Measurements from ENCODE around the gene EIF5B.

The EIF5B gene

DNA sequence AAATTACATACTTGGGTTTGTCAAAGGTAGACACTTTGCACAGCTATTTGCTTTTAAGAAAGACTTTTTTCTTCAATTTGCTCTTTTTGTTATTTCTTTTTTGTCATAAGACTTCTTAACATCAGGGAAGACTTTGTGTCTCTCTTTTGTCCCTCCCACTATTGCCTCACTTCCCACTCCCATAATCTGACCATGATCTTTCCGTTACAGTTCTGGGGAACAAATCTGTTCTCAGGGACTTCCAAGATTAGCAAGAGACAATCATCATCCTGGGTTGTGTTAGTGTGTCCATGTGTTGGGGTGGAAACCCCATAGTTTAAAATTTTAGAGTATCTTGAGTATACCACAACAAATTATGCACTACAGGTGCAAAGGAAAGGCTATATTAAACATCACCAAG is 77.4 kb downstream of the EIF5B start:
- Histone ChIP-seq H2AK5ac (ENCODE audit: low read length, severe bottlenecking) (no peak overlapping the region), H4K91ac (ENCODE audit: low read length) (no peak overlapping the region), H3K9ac (ENCODE audit: low read length) (no peak overlapping the region), H2BK15ac (ENCODE audit: low read depth, poor library complexity, severe bottlenecking) (no peak overlapping the region), H3K4me2 (ENCODE audit: low read length, poor library complexity, severe bottlenecking) (no peak overlapping the region), H3K4me1 (ENCODE audit: control insufficient read depth, insufficient read depth, low read depth, low read length) (peaks cover 5% of the 10 kb centered on the region), H3K27ac (ENCODE audit: low read length, poor library complexity, severe bottlenecking) (no peak overlapping the region), H3K27me3 (ENCODE audit: control insufficient read depth in 1 of 2, insufficient read depth in 1 of 2, low read length in 2 of 2) (no peaks in the 10 kb centered on the region), H3K4me3 (ENCODE audit: insufficient read depth in 1 of 2, low read depth in 1 of 2, low read length in 2 of 2) (no peak overlapping the region), H3K36me3 (ENCODE audit: control insufficient read depth in 1 of 2, insufficient read depth in 2 of 2, low read depth in 1 of 2, low read length in 2 of 2) (peaks cover 25 to 89% of the 10 kb centered on the region in 2 experiments), H2BK5ac (ENCODE audit: low read depth, low read length, poor library complexity, severe bottlenecking) (no peak overlapping the region), H2BK120ac (ENCODE audit: low read depth, low read length) (no peak overlapping the region), H2AFZ (ENCODE audit: low read depth, low read length) (no peak overlapping the region), H3K23ac (ENCODE audit: low read length in 2 of 2) (no peak overlapping the region), H3K18ac (ENCODE audit: low read depth in 1 of 2, low read length in 2 of 2) (no peak overlapping the region), H4K8ac (ENCODE audit: low read length) (no peak overlapping the region), H3K4ac (ENCODE audit: low read depth in 1 of 2, low read length in 2 of 2) (no peak overlapping the region), H3K79me1 (replicated peaks; ENCODE audit: low read length, poor library complexity, severe bottlenecking) (peaks cover 16% of the 10 kb centered on the region), H3K9me3 (ENCODE audit: control insufficient read depth, low read length) (no peaks in the 10 kb centered on the region), H3K14ac (ENCODE audit: low read length in 2 of 2) (no peak overlapping the region), H2BK12ac (ENCODE audit: low read length in 2 of 2) (no peak overlapping the region)
- DNase-seq: no peak
- WGBS: no CpG with 5 or more reads among the region's 1 CpG

DNA sequence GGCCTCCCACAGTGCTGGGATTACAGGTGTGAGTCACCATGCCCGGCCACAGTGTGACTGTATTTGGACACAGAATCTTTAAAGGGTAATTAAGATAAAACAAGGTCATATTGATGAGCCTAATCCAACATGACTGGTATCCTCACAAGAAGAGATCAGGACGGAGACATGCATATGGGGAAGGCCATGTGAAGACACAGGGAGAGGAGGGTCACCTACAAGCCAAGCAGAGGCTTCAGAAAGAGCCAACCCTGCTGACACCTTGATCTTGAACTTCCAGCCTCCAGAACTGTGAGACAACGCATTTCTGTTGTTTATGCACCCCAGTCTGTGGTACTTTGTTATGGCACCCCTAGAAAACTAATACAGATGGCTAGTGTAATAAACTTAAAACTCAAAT is 80.2 kb downstream of the EIF5B start:
- no peak overlapping the region for H3K9ac ChIP-seq (ENCODE audit: low read length)
- H3K9me3 ChIP-seq (ENCODE audit: control insufficient read depth, low read length): no peaks in the 10 kb centered on the region
- no peak overlapping the region for H2BK15ac ChIP-seq (ENCODE audit: low read depth, poor library complexity, severe bottlenecking)
- H2BK120ac ChIP-seq (ENCODE audit: low read depth, low read length): no peak overlapping the region
- no peak overlapping the region for H4K8ac ChIP-seq (ENCODE audit: low read length)
- no peak overlapping the region for H2AK5ac ChIP-seq (ENCODE audit: low read length, severe bottlenecking)
- no peak overlapping the region for H3K23ac ChIP-seq (ENCODE audit: low read length in 2 of 2)
- H3K18ac ChIP-seq (ENCODE audit: low read depth in 1 of 2, low read length in 2 of 2): no peak overlapping the region
- H3K4ac ChIP-seq (ENCODE audit: low read depth in 1 of 2, low read length in 2 of 2): no peak overlapping the region
- H3K14ac ChIP-seq (ENCODE audit: low read length in 2 of 2): no peak overlapping the region
- H3K4me3 ChIP-seq (ENCODE audit: insufficient read depth in 1 of 2, low read depth in 1 of 2, low read length in 2 of 2): no peak overlapping the region
- no peak overlapping the region for H3K27ac ChIP-seq (ENCODE audit: low read length, poor library complexity, severe bottlenecking)
- no peak overlapping the region for H2AFZ ChIP-seq (ENCODE audit: low read depth, low read length)
- WGBS: 95% methylated on average over 3 of the region's 3 CpGs
- peaks cover 14% of the 10 kb centered on the region for H3K79me1 ChIP-seq (replicated peaks; ENCODE audit: low read length, poor library complexity, severe bottlenecking)
- H3K4me2 ChIP-seq (ENCODE audit: low read length, poor library complexity, severe bottlenecking): no peak overlapping the region
- H4K91ac ChIP-seq (ENCODE audit: low read length): no peak overlapping the region
- peaks cover 15 to 85% of the 10 kb centered on the region in 2 experiments for H3K36me3 ChIP-seq (ENCODE audit: control insufficient read depth in 1 of 2, insufficient read depth in 2 of 2, low read depth in 1 of 2, low read length in 2 of 2)
- no peak overlapping the region for H2BK5ac ChIP-seq (ENCODE audit: low read depth, low read length, poor library complexity, severe bottlenecking)
- H2BK12ac ChIP-seq (ENCODE audit: low read length in 2 of 2): no peak overlapping the region
- H3K27me3 ChIP-seq (ENCODE audit: control insufficient read depth in 1 of 2, insufficient read depth in 1 of 2, low read length in 2 of 2): no peaks in the 10 kb centered on the region
- DNase-seq: no peak
- H3K4me1 ChIP-seq (ENCODE audit: control insufficient read depth, insufficient read depth, low read depth, low read length): peaks cover 9% of the 10 kb centered on the region

DNA sequence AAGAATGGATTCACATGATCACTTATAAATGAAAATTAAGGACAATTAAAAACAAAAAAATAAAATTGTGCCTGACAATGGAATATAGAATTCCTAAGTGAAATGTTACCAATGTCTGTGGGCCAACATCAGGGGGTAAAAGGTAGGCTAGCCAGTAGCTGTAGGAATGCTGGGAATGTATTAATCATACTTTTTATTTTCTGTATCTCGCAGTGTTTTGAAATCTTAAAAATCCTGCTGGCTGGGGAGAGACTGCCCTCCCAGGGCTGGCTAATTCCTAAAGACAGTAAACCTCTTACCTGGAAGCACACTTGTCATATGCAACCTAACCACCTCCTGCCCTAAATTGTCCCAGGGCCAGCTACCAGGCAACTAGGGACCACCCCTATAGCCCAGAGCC is 82.8 kb downstream of the EIF5B start:
- Histone ChIP-seq H2BK5ac (ENCODE audit: low read depth, low read length, poor library complexity, severe bottlenecking) (peak overlapping the region; percentile 54), H2BK12ac (ENCODE audit: low read length in 2 of 2) (no peak overlapping the region), H4K8ac (ENCODE audit: low read length) (no peak overlapping the region), H2BK120ac (ENCODE audit: low read depth, low read length) (no peak overlapping the region), H3K14ac (ENCODE audit: low read length in 2 of 2) (no peak overlapping the region), H2AK5ac (ENCODE audit: low read length, severe bottlenecking) (peak overlapping the region; percentile 28), H3K36me3 (ENCODE audit: control insufficient read depth in 1 of 2, insufficient read depth in 2 of 2, low read depth in 1 of 2, low read length in 2 of 2) (peaks cover 13 to 83% of the 10 kb centered on the region in 2 experiments), H3K9ac (ENCODE audit: low read length) (no peak overlapping the region), H4K91ac (ENCODE audit: low read length) (no peak overlapping the region), H3K18ac (ENCODE audit: low read depth in 1 of 2, low read length in 2 of 2) (no peak overlapping the region), H3K4me2 (ENCODE audit: low read length, poor library complexity, severe bottlenecking) (peak overlapping the region; percentile 49), H3K27ac (ENCODE audit: low read length, poor library complexity, severe bottlenecking) (peak overlapping the region; percentile 93), H2AFZ (ENCODE audit: low read depth, low read length) (no peak overlapping the region), H3K9me3 (ENCODE audit: control insufficient read depth, low read length) (no peaks in the 10 kb centered on the region), H3K27me3 (ENCODE audit: control insufficient read depth in 1 of 2, insufficient read depth in 1 of 2, low read length in 2 of 2) (no peaks in the 10 kb centered on the region), H3K23ac (ENCODE audit: low read length in 2 of 2) (no peak overlapping the region), H3K4ac (ENCODE audit: low read depth in 1 of 2, low read length in 2 of 2) (no peak overlapping the region), H2BK15ac (ENCODE audit: low read depth, poor library complexity, severe bottlenecking) (no peak overlapping the region), H3K4me3 (ENCODE audit: insufficient read depth in 1 of 2, low read depth in 1 of 2, low read length in 2 of 2) (no peak overlapping the region), H3K79me1 (replicated peaks; ENCODE audit: low read length, poor library complexity, severe bottlenecking) (peaks cover 16% of the 10 kb centered on the region), H3K4me1 (ENCODE audit: control insufficient read depth, insufficient read depth, low read depth, low read length) (peaks cover 9% of the 10 kb centered on the region)
- DNase-seq: no peak
- 76% methylated on average over 1 of the region's 1 CpG for WGBS

DNA sequence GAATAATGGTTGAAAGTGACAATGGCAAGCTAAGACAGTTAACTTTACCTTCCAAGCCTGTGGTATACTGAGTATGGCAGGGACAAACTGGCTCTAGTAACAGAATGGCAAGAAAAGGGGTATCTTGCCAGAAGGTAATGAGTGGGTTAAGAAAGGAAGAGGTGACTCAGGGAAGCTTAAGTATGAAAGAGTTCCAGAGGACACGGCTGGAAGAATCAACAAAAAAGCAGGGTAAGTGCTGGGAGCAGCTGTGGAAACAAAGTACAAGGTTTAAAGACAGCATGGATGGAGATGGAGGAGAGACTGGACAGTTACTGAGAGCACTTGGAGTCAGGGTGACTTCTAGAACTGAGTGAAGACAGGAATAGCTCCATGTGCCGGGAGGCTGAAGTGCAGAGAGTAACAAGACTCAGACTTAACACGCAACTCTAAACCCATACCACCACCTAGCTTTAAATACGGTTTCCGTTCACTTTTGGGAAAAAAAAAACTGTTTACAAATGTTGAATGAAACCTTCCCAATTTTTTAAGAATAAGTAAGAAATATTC is 83.6 kb downstream of the EIF5B start:
- WGBS: 67% methylated on average over 3 of the region's 5 CpGs
- no peak overlapping the region for H2BK5ac ChIP-seq (ENCODE audit: low read depth, low read length, poor library complexity, severe bottlenecking)
- H3K4me2 ChIP-seq (ENCODE audit: low read length, poor library complexity, severe bottlenecking): no peak overlapping the region
- peak overlapping the region; percentile 42 for H2AK5ac ChIP-seq (ENCODE audit: low read length, severe bottlenecking)
- H3K36me3 ChIP-seq (ENCODE audit: control insufficient read depth in 1 of 2, insufficient read depth in 2 of 2, low read depth in 1 of 2, low read length in 2 of 2): peaks cover 13 to 75% of the 10 kb centered on the region in 2 experiments
- no peak overlapping the region for H2AFZ ChIP-seq (ENCODE audit: low read depth, low read length)
- H4K8ac ChIP-seq (ENCODE audit: low read length): no peak overlapping the region
- peak; percentile 19 for DNase-seq
- no peak overlapping the region for H3K4ac ChIP-seq (ENCODE audit: low read depth in 1 of 2, low read length in 2 of 2)
- no peak overlapping the region for H2BK15ac ChIP-seq (ENCODE audit: low read depth, poor library complexity, severe bottlenecking)
- H3K27ac ChIP-seq (ENCODE audit: low read length, poor library complexity, severe bottlenecking): peak overlapping the region; percentile 88
- H3K79me1 ChIP-seq (replicated peaks; ENCODE audit: low read length, poor library complexity, severe bottlenecking): peaks cover 11% of the 10 kb centered on the region
- no peak overlapping the region for H3K23ac ChIP-seq (ENCODE audit: low read length in 2 of 2)
- H4K91ac ChIP-seq (ENCODE audit: low read length): no peak overlapping the region
- no peak overlapping the region for H3K14ac ChIP-seq (ENCODE audit: low read length in 2 of 2)
- no peak overlapping the region for H2BK12ac ChIP-seq (ENCODE audit: low read length in 2 of 2)
- no peak overlapping the region for H3K4me3 ChIP-seq (ENCODE audit: insufficient read depth in 1 of 2, low read depth in 1 of 2, low read length in 2 of 2)
- no peaks in the 10 kb centered on the region for H3K27me3 ChIP-seq (ENCODE audit: control insufficient read depth in 1 of 2, insufficient read depth in 1 of 2, low read length in 2 of 2)
- peak overlapping the region; percentile 23 for H3K9ac ChIP-seq (ENCODE audit: low read length)
- H3K18ac ChIP-seq (ENCODE audit: low read depth in 1 of 2, low read length in 2 of 2): no peak overlapping the region
- H3K9me3 ChIP-seq (ENCODE audit: control insufficient read depth, low read length): no peaks in the 10 kb centered on the region
- no peak overlapping the region for H2BK120ac ChIP-seq (ENCODE audit: low read depth, low read length)
- H3K4me1 ChIP-seq (ENCODE audit: control insufficient read depth, insufficient read depth, low read depth, low read length): peaks cover 9% of the 10 kb centered on the region
